SU-DHL-6 (cell line): ENCODE measurements around the gene PHACTR3.

Experiments used
- H2AFZ ChIP-seq: fragments of 200-600 bp; sonication (generic); 2 replicates; pipeline ENCODE4 v1.6.1; 2014; ENCODE audit warnings: low read depth, mild to moderate bottlenecking, moderate library complexity, mixed read lengths, antibody characterized with exemption, low read length; ENCODE audit not compliant: severe bottlenecking
- H3F3A ChIP-seq: fragments of 200-600 bp; shearing (Covaris generic); 2 replicates; pipeline ENCODE4 v1.6.0; 2016; ENCODE audit warnings: antibody characterized with exemption, mild to moderate bottlenecking; ENCODE audit not compliant: insufficient read depth
- H3K27ac ChIP-seq: fragments of 200-600 bp; sonication (generic); 2 replicates; pipeline ENCODE4 v1.5.1; 2016; ENCODE audit warnings: low read depth, mild to moderate bottlenecking, low read length, moderate library complexity, mixed read lengths
- H3K27me3 ChIP-seq: fragments of 200-600 bp; sonication (generic), shearing (Covaris generic); 2 replicates; pipeline ENCODE4 v1.6.0; 2014; ENCODE audit warnings: mild to moderate bottlenecking, low read length
- H3K36me3 ChIP-seq: fragments of 200-600 bp; sonication (generic); 2 replicates; pipeline ENCODE4 v1.6.1; 2014; ENCODE audit warnings: mild to moderate bottlenecking, low read length, mixed read lengths
- H3K4me2 ChIP-seq: fragments of 300-600, 200-600 bp; shearing (Covaris generic), sonication (generic); 2 replicates; pipeline ENCODE4 v1.6.0; 2014; ENCODE audit warnings: low read length, low read depth, mild to moderate bottlenecking; ENCODE audit not compliant: poor library complexity, severe bottlenecking
- H3K4me3 ChIP-seq: fragments of 200-600 bp; sonication (generic); 2 replicates; pipeline ENCODE4 v1.5.1; 2014; ENCODE audit warnings: antibody characterized with exemption, low read length, mild to moderate bottlenecking, mixed read lengths; ENCODE audit not compliant: insufficient read depth, poor library complexity, severe bottlenecking
- H3K79me2 ChIP-seq: fragments of 200-600 bp; sonication (generic); 2 replicates; pipeline ENCODE4 v1.6.1; 2014; ENCODE audit warnings: mild to moderate bottlenecking, low read length, moderate library complexity; ENCODE audit not compliant: insufficient read depth
- H3K9ac ChIP-seq: fragments of 200-600 bp; sonication (generic); 2 replicates; pipeline ENCODE4 v1.7.0; 2014; ENCODE audit warnings: mild to moderate bottlenecking, low read length
- H3K9me2 ChIP-seq: fragments of 200-600 bp; sonication (generic); replicated peaks from 2 replicates; pipeline ENCODE4 v1.6.1; 2014; ENCODE audit warnings: low read length; ENCODE audit not compliant: insufficient read depth
- H3K9me3 ChIP-seq: fragments of 200-600 bp; sonication (generic); 2 replicates; pipeline ENCODE4 v1.6.1; 2014; ENCODE audit warnings: low read length, mixed read lengths; ENCODE audit not compliant: insufficient read depth
- H4K20me1 ChIP-seq: fragments of 200-600 bp; sonication (generic); 2 replicates; pipeline ENCODE4 v1.6.1; 2014; ENCODE audit warnings: low read depth, mild to moderate bottlenecking, antibody characterized with exemption, low read length, moderate library complexity, mixed read lengths
- EZH2phosphoT487 ChIP-seq: fragments of 200-600 bp; sonication (generic), shearing (Covaris generic); conservative IDR thresholded peaks from 2 replicates; pipeline ENCODE4 v1.6.1; 2018; ENCODE audit warnings: mild to moderate bottlenecking, antibody characterized with exemption, low read length, moderate library complexity, mixed read lengths
- TF ChIP-seq, protein P1 (sequence below): fragments of 200-600 bp; sonication (generic); IDR thresholded peaks from one replicate; pipeline ENCODE4 v1.5.1; 2017; ENCODE audit warnings: antibody characterized with exemption, mild to moderate bottlenecking, low read length, moderate library complexity; ENCODE audit not compliant: insufficient read depth, poor library complexity, severe bottlenecking

The PHACTR3 gene

GRCh38 chr20:59790346-59790745 lies 186.0 kb downstream of the PHACTR3 start:
- Histone ChIP-seq H3F3A (no peaks in the 10 kb centered on the region), H2AFZ (no peak overlapping the region), H3K36me3 (no peaks in the 10 kb centered on the region), H4K20me1 (no peaks in the 10 kb centered on the region), H3K9me3 (peaks cover 8% of the 10 kb centered on the region; the same call in 1 of the 2 replicates), H3K9me2 (no peaks in the 10 kb centered on the region), H3K27ac (no peak overlapping the region), H3K79me2 (no peaks in the 10 kb centered on the region), H3K27me3 (no peaks in the 10 kb centered on the region), H3K4me3 (no peak overlapping the region), H3K9ac (no peak overlapping the region), H3K4me2 (no peak overlapping the region)
- no peak for TF ChIP-seq EZH2phosphoT487
- TF ChIP-seq, protein P1, sequence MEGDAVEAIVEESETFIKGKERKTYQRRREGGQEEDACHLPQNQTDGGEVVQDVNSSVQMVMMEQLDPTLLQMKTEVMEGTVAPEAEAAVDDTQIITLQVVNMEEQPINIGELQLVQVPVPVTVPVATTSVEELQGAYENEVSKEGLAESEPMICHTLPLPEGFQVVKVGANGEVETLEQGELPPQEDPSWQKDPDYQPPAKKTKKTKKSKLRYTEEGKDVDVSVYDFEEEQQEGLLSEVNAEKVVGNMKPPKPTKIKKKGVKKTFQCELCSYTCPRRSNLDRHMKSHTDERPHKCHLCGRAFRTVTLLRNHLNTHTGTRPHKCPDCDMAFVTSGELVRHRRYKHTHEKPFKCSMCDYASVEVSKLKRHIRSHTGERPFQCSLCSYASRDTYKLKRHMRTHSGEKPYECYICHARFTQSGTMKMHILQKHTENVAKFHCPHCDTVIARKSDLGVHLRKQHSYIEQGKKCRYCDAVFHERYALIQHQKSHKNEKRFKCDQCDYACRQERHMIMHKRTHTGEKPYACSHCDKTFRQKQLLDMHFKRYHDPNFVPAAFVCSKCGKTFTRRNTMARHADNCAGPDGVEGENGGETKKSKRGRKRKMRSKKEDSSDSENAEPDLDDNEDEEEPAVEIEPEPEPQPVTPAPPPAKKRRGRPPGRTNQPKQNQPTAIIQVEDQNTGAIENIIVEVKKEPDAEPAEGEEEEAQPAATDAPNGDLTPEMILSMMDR: no peak

DNA sequence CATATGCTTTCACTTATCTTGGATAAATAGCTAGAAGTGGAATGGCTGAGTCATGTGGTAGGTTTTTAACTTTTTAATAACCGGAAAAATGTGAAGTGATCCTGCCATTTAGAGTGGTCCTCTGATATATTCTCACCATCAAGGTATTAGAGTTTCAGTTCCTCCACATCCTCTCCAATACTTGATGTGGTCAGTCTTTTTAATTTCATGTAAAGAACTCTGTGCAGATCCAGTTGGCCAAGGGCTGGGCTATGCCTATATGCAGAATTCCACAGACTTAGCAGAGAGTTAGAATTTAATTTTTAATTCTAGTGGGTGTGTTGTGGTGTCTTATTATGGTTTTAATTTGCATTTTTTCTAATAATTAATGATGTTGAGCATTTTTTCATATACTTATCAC lies 188.0 kb downstream of the PHACTR3 start:
- Histone ChIP-seq H3K27ac (no peak overlapping the region), H3K9me3 (peaks cover 11% of the 10 kb centered on the region; the same call in 1 of the 2 replicates), H3K79me2 (no peaks in the 10 kb centered on the region), H3K27me3 (no peaks in the 10 kb centered on the region), H3K4me3 (no peak overlapping the region), H2AFZ (no peak overlapping the region), H3K9ac (no peak overlapping the region), H3F3A (no peaks in the 10 kb centered on the region), H3K4me2 (no peak overlapping the region), H4K20me1 (no peaks in the 10 kb centered on the region), H3K36me3 (no peaks in the 10 kb centered on the region), H3K9me2 (no peaks in the 10 kb centered on the region)
- no peak for TF ChIP-seq EZH2phosphoT487
- TF ChIP-seq, protein P1: no peak

- Histone ChIP-seq H3K27ac (no peak overlapping the region), H3K36me3 (no peaks in the 10 kb centered on the region), H3K4me2 (no peak overlapping the region), H3K79me2 (no peaks in the 10 kb centered on the region), H3K9me3 (peaks cover 11% of the 10 kb centered on the region; the same call in 1 of the 2 replicates), H3K4me3 (no peak overlapping the region), H4K20me1 (no peaks in the 10 kb centered on the region), H3K9me2 (no peaks in the 10 kb centered on the region), H2AFZ (no peak overlapping the region), H3F3A (no peaks in the 10 kb centered on the region), H3K9ac (no peak overlapping the region), H3K27me3 (no peaks in the 10 kb centered on the region)
- TF ChIP-seq, protein P1: no peak
- no peak for TF ChIP-seq EZH2phosphoT487
Measured at GRCh38 chr20:59794555-59794954, 190.2 kb downstream of the PHACTR3 start.
